DOHH2 (cell line): ENCODE results near the gene SLC5A3.
A peak's percentile ranks its signal among the peaks of the same experiment; 100 is the strongest.

ENCODE experiments used
- H3F3A ChIP-seq: fragments of 200-600 bp; sonication (generic), shearing (Covaris generic); 2 replicates; pipeline ENCODE4 v1.6.0; 2016; ENCODE audit warnings: antibody characterized with exemption, mild to moderate bottlenecking; ENCODE audit not compliant: control insufficient read depth, insufficient read depth
- H3K27ac ChIP-seq: fragments of 200-600 bp; sonication (generic); 2 replicates; pipeline ENCODE4 v1.5.1; 2014; ENCODE audit warnings: low read depth, mild to moderate bottlenecking, low read length, moderate library complexity
- H3K27me3 ChIP-seq: fragments of 200-600 bp; sonication (generic); 2 replicates; pipeline ENCODE4 v1.6.1; 2014; ENCODE audit warnings: mild to moderate bottlenecking, low read length, mixed read lengths; ENCODE audit not compliant: control insufficient read depth
- H3K36me3 ChIP-seq: fragments of 200-600 bp; sonication (generic); 2 replicates; pipeline ENCODE4 v1.6.1; 2014; ENCODE audit warnings: mild to moderate bottlenecking, low read length, moderate library complexity, mixed read lengths; ENCODE audit not compliant: control insufficient read depth
- H3K4me1 ChIP-seq: fragments of 200-600 bp; sonication (generic); 2 replicates; pipeline ENCODE4 v1.6.1; 2014; ENCODE audit warnings: mild to moderate bottlenecking, low read length, mixed read lengths; ENCODE audit not compliant: control insufficient read depth
- H3K4me2 ChIP-seq: fragments of 200-600 bp; sonication (generic); 2 replicates; pipeline ENCODE4 v1.6.0; 2014; ENCODE audit warnings: mild to moderate bottlenecking, low read length, moderate library complexity
- H3K4me3 ChIP-seq: fragments of 200-600 bp; sonication (generic); 2 replicates; pipeline ENCODE4 v1.5.1; 2014; ENCODE audit warnings: mild to moderate bottlenecking, low read length, mixed read lengths
- H3K79me2 ChIP-seq: fragments of 200-600 bp; sonication (generic); 2 replicates; pipeline ENCODE4 v1.6.1; 2014; ENCODE audit warnings: mild to moderate bottlenecking, low read length, mixed read lengths; ENCODE audit not compliant: control insufficient read depth
- H3K9me2 ChIP-seq: fragments of 200-600 bp; sonication (generic); replicated peaks from 2 replicates; pipeline ENCODE4 v1.6.1; 2014; ENCODE audit warnings: mild to moderate bottlenecking, low read length, mixed read lengths; ENCODE audit not compliant: control insufficient read depth
- H3K9me3 ChIP-seq: fragments of 200-600 bp; sonication (generic); 2 replicates; pipeline ENCODE4 v1.6.1; 2014; ENCODE audit warnings: antibody characterized with exemption, low read length, mixed read lengths; ENCODE audit not compliant: control insufficient read depth, insufficient read depth
- H4K20me1 ChIP-seq: fragments of 200-600 bp; sonication (generic); 2 replicates; pipeline ENCODE4 v1.6.0; 2014; ENCODE audit warnings: low read depth, mild to moderate bottlenecking, antibody characterized with exemption, low read length, moderate library complexity; ENCODE audit not compliant: control insufficient read depth, insufficient read depth
- EZH2phosphoT487 ChIP-seq: fragments of 200-600 bp; sonication (generic); IDR thresholded peaks from 2 replicates; pipeline ENCODE4 v1.6.1; 2017; ENCODE audit warnings: borderline replicate concordance, mild to moderate bottlenecking, antibody characterized with exemption, low read length, moderate library complexity, mixed read lengths
- TF ChIP-seq, protein P1 (sequence below): fragments of 200-600 bp; sonication (generic); IDR thresholded peaks from one replicate; pipeline ENCODE4 v1.5.1; 2014; ENCODE audit warnings: antibody characterized with exemption, mild to moderate bottlenecking, low read depth, low read length; ENCODE audit not compliant: poor library complexity, severe bottlenecking

Gene SLC5A3

DNA sequence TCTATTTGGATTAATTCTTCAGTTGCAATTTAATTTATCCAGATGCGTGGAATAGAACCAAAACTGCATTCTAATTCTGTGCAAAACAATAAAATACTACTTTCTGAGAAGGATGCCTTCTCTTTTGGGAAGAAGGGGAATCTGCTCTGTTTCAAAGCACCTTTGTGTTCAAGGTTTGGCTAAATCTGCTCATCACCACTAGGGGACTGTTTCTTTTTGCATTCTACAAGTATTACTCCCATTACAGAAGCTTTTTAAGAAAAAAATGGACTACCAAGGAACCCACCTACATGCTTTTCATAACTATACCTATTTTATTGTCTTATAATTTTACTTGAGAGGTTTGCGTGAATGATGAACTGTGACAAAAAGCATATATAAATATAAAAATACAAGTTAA is 18.2 kb downstream of the SLC5A3 start:
- peaks cover 53% of the 10 kb centered on the region for H3K36me3 ChIP-seq
- no peaks in the 10 kb centered on the region for H3F3A ChIP-seq
- peaks cover 96% of the 10 kb centered on the region for H3K79me2 ChIP-seq
- H3K27ac ChIP-seq: no peak overlapping the region
- H3K4me2 ChIP-seq: no peak overlapping the region
- no peak overlapping the region for H3K4me3 ChIP-seq
- 0 out of 2 replicates have a peak, but pooled peaks cover 5% of the 10 kb centered on the region for H4K20me1 ChIP-seq
- H3K9me3 ChIP-seq: no peaks in the 10 kb centered on the region
- H3K27me3 ChIP-seq: no peaks in the 10 kb centered on the region
- no peaks in the 10 kb centered on the region for H3K9me2 ChIP-seq
- peaks cover 12% of the 10 kb centered on the region for H3K4me1 ChIP-seq
- no peak for TF ChIP-seq EZH2phosphoT487
- TF ChIP-seq, protein P1, sequence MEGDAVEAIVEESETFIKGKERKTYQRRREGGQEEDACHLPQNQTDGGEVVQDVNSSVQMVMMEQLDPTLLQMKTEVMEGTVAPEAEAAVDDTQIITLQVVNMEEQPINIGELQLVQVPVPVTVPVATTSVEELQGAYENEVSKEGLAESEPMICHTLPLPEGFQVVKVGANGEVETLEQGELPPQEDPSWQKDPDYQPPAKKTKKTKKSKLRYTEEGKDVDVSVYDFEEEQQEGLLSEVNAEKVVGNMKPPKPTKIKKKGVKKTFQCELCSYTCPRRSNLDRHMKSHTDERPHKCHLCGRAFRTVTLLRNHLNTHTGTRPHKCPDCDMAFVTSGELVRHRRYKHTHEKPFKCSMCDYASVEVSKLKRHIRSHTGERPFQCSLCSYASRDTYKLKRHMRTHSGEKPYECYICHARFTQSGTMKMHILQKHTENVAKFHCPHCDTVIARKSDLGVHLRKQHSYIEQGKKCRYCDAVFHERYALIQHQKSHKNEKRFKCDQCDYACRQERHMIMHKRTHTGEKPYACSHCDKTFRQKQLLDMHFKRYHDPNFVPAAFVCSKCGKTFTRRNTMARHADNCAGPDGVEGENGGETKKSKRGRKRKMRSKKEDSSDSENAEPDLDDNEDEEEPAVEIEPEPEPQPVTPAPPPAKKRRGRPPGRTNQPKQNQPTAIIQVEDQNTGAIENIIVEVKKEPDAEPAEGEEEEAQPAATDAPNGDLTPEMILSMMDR: peak; percentile 41

DNA sequence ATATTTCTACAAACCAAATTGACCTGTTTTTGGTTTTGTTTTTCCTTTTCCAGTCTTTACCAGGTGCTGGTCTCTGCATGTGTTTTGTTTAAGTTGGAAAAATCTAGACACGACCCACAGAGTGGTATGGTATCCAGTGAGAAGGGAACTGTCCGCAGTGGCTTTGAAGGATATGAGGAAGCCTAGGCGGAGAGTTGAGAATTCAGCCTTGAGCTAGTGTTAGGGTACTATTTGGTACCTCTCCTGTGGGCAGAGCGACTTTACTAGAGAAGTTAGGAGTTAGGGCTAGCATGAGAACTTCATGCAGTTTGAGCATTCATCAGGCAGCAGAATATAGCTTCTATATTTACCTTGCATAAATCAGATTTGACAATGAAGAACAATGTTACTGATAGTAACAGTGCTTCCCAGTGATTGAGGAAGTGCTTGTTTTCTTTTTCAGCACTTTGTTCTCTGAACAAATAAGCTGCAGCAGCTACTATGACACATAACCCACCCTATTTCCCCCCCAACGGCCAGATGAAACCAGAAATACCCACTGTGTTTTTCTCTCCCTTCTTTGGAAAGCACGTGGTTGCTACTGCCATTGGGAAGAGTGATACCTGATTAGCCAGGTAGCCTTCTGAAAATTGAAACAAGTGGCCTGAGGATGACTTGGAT is 19.0 kb downstream of the SLC5A3 start:
- Histone ChIP-seq H3K9me3 (no peaks in the 10 kb centered on the region), H3K9me2 (no peaks in the 10 kb centered on the region), H3K4me3 (no peak overlapping the region), H3F3A (no peaks in the 10 kb centered on the region), H3K4me2 (no peak overlapping the region), H4K20me1 (0 out of 2 replicates have a peak, but pooled peaks cover 8% of the 10 kb centered on the region), H3K4me1 (peaks cover 19% of the 10 kb centered on the region), H3K27ac (no peak overlapping the region), H3K36me3 (peaks cover 56% of the 10 kb centered on the region), H3K27me3 (no peaks in the 10 kb centered on the region), H3K79me2 (peaks cover 96% of the 10 kb centered on the region)
- TF ChIP-seq EZH2phosphoT487: no peak
- TF ChIP-seq, protein P1: no peak

DNA sequence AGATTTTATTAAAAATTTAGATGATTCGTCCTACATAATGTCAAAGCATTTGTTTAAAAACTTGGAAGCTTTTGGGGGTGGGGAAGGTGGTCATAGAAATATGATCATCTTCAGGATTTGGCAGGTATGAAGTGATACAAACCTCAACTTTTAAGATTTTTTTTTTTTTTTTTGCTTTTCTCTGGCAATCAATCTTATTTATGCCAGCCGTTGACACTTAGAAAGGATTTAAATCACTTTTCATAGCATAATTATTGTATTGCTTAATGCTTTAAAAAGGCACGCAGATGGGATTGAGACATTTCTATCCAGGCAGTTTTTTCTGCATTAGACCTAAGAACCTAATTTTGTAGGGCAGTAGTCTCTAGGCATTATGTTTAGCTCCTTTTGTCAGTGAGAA is 19.7 kb downstream of the SLC5A3 start:
- Histone ChIP-seq H3K9me3 (no peaks in the 10 kb centered on the region), H3K79me2 (peaks cover 96% of the 10 kb centered on the region), H3K4me2 (no peak overlapping the region), H3K27ac (no peak overlapping the region), H3K4me3 (no peak overlapping the region), H3F3A (no peaks in the 10 kb centered on the region), H3K27me3 (no peaks in the 10 kb centered on the region), H3K4me1 (peaks cover 21% of the 10 kb centered on the region), H3K9me2 (no peaks in the 10 kb centered on the region), H3K36me3 (peaks cover 60% of the 10 kb centered on the region), H4K20me1 (0 out of 2 replicates have a peak, but pooled peaks cover 8% of the 10 kb centered on the region)
- no peak for TF ChIP-seq EZH2phosphoT487
- TF ChIP-seq, protein P1: no peak
